ENCODE data around the gene HLA-G.
"Not testable (repeated sequence)": the region's sequence is repeated elsewhere in the genome, so short reads cannot be mapped to it uniquely, and the experiment has no call there.

Gene HLA-G

DNA sequence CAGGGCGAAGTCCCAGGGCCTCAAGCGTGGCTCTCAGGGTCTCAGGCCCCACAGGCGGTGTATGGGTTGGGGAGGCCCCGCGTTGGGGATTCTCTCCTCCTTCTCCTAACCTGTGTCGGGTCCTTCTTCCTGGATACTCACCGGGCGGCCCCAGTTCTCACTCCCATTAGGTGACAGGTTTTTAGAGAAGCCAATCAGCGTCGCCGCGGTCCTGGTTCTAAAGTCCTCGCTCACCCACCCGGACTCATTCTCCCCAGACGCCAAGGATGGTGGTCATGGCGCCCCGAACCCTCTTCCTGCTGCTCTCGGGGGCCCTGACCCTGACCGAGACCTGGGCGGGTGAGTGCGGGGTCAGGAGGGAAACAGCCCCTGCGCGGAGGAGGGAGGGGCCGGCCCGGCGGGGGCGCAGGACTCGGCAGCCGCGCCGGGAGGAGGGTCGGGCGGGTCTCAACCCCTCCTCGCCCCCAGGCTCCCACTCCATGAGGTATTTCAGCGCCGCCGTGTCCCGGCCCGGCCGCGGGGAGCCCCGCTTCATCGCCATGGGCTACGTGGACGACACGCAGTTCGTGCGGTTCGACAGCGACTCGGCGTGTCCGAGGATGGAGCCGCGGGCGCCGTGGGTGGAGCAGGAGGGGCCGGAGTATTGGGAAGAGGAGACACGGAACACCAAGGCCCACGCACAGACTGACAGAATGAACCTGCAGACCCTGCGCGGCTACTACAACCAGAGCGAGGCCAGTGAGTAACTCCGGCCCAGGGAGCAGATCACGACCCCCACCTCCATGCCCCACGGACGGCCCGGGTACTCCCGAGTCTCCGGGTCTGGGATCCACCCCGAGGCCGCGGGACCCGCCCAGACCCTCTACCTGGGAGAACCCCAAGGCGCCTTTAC, at the start of gene HLA-G:
Gene HLA-G, plus strand, starts transcription at position 247 of the 892 bp plus-strand sequence. Its CDS starts 20 bp downstream, at position 267.
- DNase-seq: no peak

DNA sequence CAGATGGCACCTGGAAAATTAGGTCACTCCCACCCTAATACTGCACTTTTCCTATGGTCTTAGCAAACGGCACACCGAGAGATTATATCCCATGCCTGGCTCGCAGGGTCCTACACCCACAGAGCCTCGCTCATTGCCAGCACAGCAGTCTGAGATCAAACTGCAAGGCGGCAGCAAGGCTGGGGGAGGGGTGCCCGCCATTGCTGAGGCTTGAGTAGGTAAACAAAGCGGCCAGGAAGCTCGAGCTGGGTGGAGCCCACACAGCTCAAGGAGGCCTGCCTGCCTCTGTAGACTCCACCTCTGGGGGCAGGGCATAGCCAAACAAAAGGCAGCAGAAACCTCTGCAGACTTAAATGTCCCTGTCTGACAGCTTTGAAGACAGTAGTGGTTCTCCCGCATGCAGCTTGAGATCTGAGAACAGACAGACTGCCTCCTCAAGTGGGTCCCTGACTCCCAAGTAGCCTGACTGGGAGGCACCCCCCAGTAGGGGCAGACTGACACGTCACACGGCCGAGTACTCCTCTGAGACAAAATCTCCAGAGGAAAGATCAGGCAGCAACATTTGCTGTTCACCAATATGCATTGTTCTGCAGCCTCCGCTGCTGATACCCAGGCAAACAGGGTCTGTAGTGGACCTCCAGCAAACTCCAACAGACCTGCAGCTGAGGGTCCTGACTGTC, 47.5 kb upstream of the HLA-G start:
- not testable (repeated sequence) for DNase-seq

- DNase-seq: no peak
Measured at GRCh38 chr6:29789176-29789575, 38.4 kb upstream of the HLA-G start.

DNA sequence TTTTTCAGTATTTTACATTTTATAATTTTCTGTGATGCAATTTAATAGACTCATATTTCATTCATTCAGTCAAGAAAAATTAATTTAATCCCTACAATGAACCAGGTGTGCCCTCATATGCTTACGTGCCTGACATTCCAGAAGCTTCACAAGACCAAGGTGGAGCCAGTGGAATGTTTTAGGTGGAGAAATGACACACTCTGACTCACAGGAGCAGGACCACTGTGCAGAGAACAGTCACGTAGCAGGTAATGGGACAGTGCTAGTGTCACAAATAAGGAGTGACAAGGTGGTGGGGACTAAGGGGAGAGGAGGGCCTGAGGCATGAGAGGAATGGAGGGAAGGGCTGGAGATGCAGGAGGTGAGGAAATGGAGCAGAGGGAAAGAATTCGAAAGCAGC, 37.0 kb upstream of the HLA-G start:
- DNase-seq: no peak

DNA sequence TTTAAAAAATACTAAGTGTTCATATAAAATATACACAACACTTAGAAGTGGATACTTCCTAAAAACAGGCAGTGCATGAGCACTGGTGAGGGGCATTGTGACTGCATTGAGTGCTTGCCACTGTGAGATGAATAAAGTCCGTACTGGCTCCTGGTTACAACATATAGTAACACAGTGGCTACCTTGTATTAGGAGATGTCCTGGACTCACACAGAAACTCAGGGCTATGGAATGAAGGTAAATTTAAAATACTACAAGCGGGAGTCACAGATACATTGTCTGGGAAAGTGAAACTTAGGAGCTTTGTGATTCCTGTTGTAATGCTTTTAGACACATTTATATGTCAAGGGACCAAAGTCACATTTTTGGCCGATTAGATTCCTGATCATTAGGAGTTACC, 36.5 kb upstream of the HLA-G start:
- DNase-seq: no peak

GRCh38 chr6:29791786-29792122, 35.9 kb upstream of the HLA-G start:
- no peak for DNase-seq

DNA sequence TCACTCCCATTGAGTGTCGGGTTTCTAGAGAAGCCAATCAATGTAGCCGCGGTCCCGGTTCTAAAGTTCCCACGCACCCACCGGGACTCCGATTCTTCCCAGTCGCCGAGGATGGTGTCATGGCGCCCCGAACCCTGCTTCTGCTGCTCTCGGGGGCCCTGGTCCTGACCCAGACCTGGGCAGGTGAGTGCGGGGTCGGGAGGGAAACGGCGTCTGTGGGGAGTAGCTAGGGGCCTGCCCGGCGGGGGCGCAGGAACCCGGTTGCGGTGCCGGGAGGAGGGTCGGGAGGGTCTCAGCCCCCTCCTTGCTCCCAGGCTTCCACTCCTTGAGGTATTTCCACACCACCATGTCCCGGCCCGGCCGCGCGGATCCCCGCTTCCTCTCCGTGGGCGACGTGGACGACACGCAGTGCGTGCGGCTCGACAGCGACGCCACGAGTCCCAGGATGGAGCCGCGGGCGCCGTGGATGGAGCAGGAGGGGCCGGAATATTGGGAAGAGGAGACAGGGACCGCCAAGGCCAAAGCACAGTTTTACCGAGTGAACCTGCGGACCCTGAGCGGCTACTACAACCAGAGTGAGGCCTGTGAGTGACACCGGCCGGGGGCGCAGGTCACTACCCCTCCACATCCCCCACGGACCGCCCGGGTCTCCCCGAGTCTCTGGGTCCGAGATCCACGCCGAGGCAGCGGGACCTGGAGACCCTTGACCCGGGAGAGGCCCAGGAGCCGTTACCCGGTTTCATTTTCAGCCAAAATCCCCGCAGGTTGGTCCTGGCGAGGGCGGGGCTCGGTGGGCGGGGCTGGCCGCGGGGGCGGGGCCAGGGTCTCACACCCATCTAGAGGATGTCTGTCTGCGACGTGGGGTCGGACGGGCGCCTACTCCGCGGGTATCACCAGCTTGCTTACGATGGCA, 35.2 kb upstream of the HLA-G start:
- DNase-seq: no peak

- DNase-seq: no peak
Measured at GRCh38 chr6:29793036-29793356, 34.6 kb upstream of the HLA-G start.

GRCh38 chr6:29793796-29794195, 33.8 kb upstream of the HLA-G start:
- DNase-seq: no peak

DNA sequence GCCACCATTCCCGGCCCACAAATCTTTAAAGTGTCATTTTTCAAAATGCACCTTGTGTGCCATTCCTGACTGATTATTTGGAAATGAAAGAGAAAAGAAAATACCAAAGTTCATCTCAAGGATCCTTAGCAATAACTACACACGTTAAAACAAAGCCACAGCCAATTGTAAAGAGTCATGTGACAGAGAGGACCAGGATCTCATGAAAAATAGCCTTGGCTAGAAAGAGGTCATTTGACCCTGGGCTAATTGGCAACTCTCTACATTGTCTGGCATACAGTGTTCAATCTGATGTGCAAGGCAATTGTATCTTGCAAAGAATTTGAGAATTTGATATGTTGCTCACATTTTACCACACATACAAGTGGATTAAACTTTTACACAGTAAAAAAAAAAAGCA, 31.6 kb upstream of the HLA-G start:
- DNase-seq: no peak

DNA sequence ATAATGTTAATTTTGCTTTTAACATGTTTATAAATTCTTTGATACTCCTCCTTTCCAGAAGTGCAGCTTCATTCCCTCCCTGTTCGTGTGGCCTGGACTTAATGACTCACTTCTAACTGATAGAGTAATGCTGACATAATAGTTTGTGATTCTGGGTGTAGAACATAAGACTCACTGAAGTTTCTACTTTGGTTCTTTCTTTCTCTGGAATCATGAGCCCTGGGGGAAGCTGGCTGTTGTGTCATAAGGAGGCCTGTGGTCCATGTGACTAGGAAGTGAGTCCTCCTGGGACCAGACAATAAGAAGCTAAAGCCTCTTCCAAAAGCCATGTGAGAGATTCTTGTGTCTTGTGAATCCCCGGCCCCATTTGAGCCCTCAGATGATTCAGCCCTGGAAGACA, 30.5 kb upstream of the HLA-G start:
- no peak for DNase-seq

DNA sequence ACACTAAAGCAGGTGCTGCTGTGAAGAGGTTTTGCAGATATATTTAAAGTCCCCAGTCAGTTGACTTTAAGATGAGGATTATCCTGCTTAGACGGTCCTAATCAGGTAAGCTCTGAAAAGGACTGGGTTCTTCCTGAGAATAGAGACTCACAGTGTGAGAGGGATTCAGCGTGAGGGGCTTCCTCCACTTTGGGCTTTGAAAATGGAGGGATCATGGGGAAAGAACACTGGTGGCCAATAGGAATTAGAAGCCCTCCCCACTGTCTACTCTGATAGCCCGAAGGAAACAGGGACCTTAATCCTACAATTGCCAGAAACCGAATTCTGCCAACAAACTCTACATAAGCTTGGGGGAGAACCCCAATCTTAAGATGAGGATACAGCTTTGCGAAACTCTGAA, 29.7 kb upstream of the HLA-G start:
- no peak for DNase-seq

GRCh38 chr6:29800254-29800653, 27.4 kb upstream of the HLA-G start:
- DNase-seq: no peak

DNA sequence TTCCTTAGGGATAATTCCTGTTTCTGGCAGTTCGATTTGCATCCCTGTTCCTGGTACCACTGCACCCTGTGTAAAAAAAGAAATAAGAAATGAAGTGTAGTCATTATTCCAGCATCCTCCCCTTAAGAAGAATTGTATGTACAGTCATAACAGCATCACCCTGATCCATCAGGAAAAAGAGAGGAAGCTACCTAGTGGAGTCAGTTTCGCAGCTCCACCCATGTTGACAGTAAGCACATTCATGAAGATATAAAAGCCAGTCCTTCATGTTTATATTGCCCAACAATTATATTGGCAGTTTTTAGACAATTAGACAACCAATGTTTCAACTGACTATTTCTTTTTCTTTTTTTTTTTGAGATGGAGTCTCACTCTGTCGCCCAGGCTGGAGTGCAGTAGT, 21.2 kb upstream of the HLA-G start:
- DNase-seq: no peak

GRCh38 chr6:29809249-29809648, 18.4 kb upstream of the HLA-G start:
- DNase-seq: no peak

DNA sequence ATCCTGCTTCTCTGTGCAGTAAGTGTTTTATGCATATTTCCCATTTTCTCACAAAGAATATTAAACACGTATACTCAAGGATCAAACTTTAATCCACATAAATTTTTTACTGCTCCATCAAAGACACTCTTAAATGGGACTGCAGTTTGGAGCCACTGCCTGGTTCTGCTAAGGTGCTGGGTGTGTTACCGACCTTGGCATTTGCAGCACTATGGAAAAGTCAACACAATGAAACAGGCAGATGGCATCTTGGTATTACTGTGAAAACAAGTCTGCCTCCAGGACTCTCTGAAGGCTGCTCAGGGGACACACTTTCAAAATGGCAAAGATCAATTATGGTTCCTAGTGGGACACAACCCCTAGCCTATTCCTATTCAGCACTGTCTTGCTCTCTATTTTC, 17.3 kb upstream of the HLA-G start:
- no peak for DNase-seq

DNA sequence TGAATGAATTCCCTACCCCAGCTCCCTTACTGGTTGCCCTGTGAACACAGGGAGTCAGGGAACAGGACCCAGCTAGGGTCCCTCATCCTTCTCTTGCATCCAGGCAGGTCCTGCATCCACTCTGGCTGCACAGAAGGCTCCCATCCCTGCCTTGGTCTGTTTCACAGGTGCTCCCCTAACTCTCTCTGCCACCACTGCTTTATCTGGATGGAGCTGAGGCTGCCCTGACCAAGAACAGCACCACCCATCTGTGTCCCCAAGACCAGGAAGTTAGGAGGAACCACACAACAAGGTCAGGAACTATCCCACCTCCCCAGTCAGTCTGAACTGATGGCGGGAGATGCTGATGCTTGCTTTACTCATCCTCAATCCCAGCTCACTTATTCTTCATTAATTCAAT, 16.2 kb upstream of the HLA-G start:
- no peak for DNase-seq

GRCh38 chr6:29813066-29813465, 14.6 kb upstream of the HLA-G start:
- DNase-seq: no peak

DNA sequence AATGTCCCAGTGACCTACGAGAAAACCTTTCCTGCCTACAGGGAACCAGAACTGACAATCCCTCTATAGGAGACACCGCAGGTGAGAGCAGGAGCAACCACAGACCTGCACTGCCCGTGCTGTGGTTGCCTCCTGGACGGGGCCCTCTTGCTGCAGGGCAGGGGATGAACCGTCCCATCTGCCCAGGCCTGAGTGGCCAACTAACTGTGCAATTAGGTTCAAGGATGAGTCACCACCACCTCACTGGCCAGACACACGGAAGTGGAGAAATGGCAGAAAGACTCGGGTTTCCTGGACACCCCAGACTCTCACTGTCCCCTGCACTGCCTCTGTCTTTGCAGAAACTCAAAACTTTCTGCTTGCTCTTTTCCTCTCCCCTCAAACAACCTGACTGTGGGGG, 13.8 kb upstream of the HLA-G start:
- no peak for DNase-seq

DNA sequence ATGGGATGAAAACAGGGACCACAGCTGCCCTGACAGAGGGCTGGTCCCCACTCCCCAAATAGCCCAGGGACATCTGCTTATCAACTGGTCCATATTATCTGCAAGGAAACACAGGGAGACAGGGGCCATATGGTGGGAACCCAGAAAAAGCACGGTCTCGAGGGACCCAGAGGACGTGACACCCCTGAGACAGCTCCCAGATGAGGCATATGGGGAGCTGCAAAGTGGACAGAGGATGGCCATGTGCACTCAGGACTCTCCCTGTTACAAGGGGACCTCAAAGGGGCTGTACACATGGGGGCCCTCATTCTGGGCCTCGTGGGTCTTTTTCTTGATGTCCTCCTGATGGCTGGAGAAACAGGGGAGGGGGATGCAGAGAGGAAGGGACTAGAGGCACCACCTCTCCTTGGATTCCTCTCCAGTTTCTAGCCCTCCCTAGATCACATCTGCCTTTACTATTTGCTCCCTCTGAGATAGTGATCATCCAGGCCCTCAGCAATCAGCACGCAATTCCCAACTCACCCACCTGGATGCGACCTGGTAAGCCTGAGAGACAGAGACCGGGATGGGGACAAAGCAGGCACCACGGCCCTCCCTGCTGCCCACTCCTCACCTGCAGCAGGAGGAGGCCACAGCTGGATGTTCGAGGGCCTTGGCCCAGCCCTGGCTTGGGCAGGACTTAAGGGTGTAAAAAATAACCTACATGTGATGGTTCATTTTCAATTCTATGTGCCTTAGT, 13.1 kb upstream of the HLA-G start:
- DNase-seq: no peak

GRCh38 chr6:29815118-29815750, 12.4 kb upstream of the HLA-G start:
- peak; percentile 36 for DNase-seq

GRCh38 chr6:29816030-29816429, 11.6 kb upstream of the HLA-G start:
- no peak for DNase-seq

All from hematopoietic multipotent progenitor cell treated with erythropoietin and hydrocortisone succinate and interleukin-3 and kit ligand, for 8 days (in vitro differentiated cells).